Measurements from ENCODE around the gene CAPN10.
"Not testable (repeated sequence)": the region's sequence is repeated elsewhere in the genome, so short reads cannot be mapped to it uniquely, and the experiment has no call there.

The CAPN10 gene

DNA sequence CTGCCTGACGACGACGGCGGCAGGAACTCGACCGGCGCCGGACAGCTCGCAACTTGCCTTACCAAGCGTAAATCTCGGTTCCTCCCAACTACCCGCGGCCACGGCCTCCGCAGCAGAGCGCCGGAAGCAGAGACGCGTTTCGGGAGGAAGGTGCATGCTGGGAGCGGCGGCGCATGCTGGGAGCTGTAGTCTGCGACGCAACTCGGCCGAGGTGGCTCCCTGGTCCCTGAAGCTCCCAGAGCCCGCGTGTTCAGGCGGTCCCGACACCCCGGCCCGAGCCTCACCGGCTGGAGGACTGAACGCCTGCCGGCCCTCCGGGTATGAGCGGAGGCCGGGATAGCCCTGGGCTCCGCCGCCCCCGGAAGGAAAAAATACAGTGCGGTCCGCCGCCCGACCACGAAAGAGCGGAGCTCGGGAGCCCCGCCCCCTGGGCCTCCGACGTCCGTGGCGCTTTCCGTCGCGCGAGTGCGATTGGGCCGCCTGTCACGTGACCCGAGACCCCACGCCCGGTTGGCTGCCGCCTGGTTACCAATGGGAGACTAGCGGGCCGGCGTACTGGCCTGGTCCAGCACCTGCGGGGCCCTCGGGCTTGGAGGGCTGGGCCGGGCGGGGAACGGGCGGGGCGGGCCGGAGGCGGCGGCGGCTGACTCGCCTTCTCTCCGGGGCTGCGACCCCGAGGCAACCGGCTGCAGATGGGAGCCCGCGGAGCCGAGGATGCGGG, at the start of gene CAPN10:
Gene CAPN10, plus strand, starts transcription at position 537 of the 721 bp plus-strand sequence. Its CDS starts 178 bp downstream, at position 715.
- peak within 1 kb of the TSS; percentile 94 for H3K4me3 ChIP-seq (ENCODE audit: low read depth, low read length)
- peak; percentile 96 for DNase-seq (ENCODE audit: low read depth)

DNA sequence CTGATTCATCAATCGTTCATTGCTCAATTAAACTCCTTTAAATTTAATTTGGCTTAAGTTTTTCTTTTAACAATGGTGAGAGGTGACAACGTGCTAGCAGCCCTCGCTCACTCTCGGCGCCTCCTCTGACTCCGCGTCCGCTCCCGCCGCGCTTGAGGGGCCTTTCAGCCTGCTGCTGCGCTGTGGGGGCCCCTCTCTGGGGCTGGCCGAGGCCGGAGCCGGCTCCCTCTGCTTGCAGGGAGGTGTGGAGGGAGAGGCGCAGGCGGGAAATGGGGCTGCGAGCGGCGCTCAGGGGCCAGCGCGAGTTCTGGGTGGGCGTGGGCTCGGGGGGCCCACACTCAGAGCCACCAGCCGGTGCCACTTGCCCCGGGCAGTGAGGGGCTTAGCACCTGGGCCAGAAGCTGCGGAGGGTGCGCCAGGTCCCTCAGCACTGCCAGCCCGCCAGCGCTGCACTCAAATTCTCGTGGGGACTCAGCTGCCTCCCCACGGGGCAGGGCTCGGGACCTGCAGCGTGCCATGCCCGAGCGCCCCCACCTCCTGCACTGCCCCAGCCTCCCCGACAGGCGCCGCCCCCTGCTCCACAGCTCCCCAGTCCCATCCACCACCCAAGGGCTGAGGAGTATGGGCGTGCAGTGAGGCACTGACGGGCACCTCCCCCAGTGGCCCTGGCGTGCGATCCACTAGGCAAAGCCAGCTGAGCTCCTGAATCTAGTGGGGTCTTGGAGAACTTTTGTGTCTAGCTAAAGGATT, 48.3 kb upstream of the CAPN10 start:
- TF ChIP-seq, protein P1, sequence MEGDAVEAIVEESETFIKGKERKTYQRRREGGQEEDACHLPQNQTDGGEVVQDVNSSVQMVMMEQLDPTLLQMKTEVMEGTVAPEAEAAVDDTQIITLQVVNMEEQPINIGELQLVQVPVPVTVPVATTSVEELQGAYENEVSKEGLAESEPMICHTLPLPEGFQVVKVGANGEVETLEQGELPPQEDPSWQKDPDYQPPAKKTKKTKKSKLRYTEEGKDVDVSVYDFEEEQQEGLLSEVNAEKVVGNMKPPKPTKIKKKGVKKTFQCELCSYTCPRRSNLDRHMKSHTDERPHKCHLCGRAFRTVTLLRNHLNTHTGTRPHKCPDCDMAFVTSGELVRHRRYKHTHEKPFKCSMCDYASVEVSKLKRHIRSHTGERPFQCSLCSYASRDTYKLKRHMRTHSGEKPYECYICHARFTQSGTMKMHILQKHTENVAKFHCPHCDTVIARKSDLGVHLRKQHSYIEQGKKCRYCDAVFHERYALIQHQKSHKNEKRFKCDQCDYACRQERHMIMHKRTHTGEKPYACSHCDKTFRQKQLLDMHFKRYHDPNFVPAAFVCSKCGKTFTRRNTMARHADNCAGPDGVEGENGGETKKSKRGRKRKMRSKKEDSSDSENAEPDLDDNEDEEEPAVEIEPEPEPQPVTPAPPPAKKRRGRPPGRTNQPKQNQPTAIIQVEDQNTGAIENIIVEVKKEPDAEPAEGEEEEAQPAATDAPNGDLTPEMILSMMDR (conservative IDR thresholded peaks at IDR 0.05; ENCODE audit: low read depth, low read length) = no peak
- no peak for DNase-seq (ENCODE audit: low read depth)
- no peak overlapping the region for H3K4me3 ChIP-seq (ENCODE audit: low read depth, low read length)

More for the DNA sequence above, at the start of gene CAPN10:
- TF ChIP-seq, protein P1 (conservative IDR thresholded peaks at IDR 0.05; ENCODE audit: low read depth, low read length) = no peak

- DNase-seq (ENCODE audit: low read depth); H3K4me3 ChIP-seq (ENCODE audit: low read depth, low read length): not testable (repeated sequence)
Observed at GRCh38 chr2:240539101-240539500, 47.4 kb upstream of the CAPN10 start.

GRCh38 chr2:240539906-240540305, 46.6 kb upstream of the CAPN10 start:
- DNase-seq (ENCODE audit: low read depth) = no peak
- H3K4me3 ChIP-seq (ENCODE audit: low read depth, low read length) = no peak overlapping the region
- TF ChIP-seq, protein P1 (conservative IDR thresholded peaks at IDR 0.05; ENCODE audit: low read depth, low read length) = no peak

GRCh38 chr2:240551288-240551687, 35.2 kb upstream of the CAPN10 start:
- TF ChIP-seq, protein P1 (conservative IDR thresholded peaks at IDR 0.05; ENCODE audit: low read depth, low read length) = no peak
- no peak for DNase-seq (ENCODE audit: low read depth)
- no peak overlapping the region for H3K4me3 ChIP-seq (ENCODE audit: low read depth, low read length)

- no peak for DNase-seq (ENCODE audit: low read depth)
- TF ChIP-seq, protein P1 (conservative IDR thresholded peaks at IDR 0.05; ENCODE audit: low read depth, low read length) = no peak
- no peak overlapping the region for H3K4me3 ChIP-seq (ENCODE audit: low read depth, low read length)
Observed at GRCh38 chr2:240551811-240552210, 34.7 kb upstream of the CAPN10 start.

DNA sequence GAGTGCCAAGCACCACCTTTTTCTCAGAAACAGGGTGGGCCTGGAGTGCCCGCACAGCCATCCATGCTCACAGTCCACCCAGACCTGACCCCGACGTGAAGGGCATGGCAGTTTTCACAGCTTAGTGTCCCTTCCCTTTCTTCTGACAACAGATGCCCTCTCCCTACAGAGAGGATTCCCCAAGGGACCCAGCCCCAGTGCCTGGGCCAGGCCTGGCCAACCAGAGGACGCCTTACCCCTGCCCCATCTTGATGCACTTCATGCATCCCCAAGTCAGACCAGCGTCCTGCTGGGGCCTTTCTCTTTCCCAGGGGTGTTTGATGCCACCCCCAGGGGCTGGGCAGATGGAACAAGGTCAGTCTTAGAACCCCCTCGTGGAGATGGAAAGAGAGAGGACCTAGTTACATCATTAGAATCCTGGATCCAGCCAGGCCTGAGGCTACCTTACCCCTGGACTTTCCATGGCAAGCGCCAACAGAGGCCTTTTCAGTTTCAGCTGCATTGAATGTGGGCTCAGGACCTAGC, 32.5 kb upstream of the CAPN10 start:
- no peak for DNase-seq (ENCODE audit: low read depth)
- no peak overlapping the region for H3K4me3 ChIP-seq (ENCODE audit: low read depth, low read length)
- TF ChIP-seq, protein P1 (conservative IDR thresholded peaks at IDR 0.05; ENCODE audit: low read depth, low read length) = no peak

All from choroid plexus epithelial cell (primary cell).